Measurements from ENCODE around the gene TMX2. TPM values are rescaled to one million over a fixed set of nuclear protein-coding genes. Genes with fewer than 3 reads are reported as not detected.

TMX2 gene
- total and polyA plus RNA-seq, 10 donors: 36.0 to 57.0 (median 49.1) TPM

DNA sequence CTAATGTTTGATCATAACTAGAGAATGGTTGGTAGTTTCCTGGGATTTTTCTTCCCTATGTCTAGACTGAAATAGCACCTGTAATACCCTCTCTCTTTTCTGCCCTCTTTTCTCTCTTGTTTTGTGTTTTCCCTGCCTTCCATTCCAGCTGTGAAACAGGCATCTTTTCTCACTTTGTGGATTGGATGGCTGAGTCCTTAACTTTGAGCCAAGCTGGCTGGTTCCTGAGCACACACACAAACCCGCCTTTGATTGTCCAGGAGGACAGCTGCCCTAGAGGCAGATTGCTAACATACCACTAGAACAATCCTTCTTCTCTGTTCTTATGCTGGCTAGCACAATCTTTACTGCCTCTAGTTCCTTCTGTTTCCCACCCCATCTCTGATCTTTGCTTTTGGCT is 66.9 kb downstream of the TMX2 start:
- H3K36me3 ChIP-seq: no peaks in the 10 kb centered on the region
- intact Hi-C loops (cut with DNase I; ENCODE audit: low total_unique reads): no loop called here
- H3K4me1 ChIP-seq: peaks cover 49 to 100% (median 85%) of the 10 kb centered on the region in 6 donors
- TF ChIP-seq, protein P1, sequence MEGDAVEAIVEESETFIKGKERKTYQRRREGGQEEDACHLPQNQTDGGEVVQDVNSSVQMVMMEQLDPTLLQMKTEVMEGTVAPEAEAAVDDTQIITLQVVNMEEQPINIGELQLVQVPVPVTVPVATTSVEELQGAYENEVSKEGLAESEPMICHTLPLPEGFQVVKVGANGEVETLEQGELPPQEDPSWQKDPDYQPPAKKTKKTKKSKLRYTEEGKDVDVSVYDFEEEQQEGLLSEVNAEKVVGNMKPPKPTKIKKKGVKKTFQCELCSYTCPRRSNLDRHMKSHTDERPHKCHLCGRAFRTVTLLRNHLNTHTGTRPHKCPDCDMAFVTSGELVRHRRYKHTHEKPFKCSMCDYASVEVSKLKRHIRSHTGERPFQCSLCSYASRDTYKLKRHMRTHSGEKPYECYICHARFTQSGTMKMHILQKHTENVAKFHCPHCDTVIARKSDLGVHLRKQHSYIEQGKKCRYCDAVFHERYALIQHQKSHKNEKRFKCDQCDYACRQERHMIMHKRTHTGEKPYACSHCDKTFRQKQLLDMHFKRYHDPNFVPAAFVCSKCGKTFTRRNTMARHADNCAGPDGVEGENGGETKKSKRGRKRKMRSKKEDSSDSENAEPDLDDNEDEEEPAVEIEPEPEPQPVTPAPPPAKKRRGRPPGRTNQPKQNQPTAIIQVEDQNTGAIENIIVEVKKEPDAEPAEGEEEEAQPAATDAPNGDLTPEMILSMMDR (IDR thresholded peaks at IDR 0.05 in 8 of 11, conservative IDR thresholded peaks at IDR 0.05 in 3 of 11): no peak
- no peak for TF ChIP-seq POLR2A (IDR thresholded peaks at IDR 0.05)
- peak in 1 of 3 donors; percentile 15 for TF ChIP-seq POLR2AphosphoS5 (IDR thresholded peaks at IDR 0.05)
- no peak for DNase-seq
- H3K27ac ChIP-seq: peak overlapping the region; percentile 11 to 90 (median 78)
- H3K4me3 ChIP-seq: no peak overlapping the region
- H3K9me3 ChIP-seq: no peaks in the 10 kb centered on the region
- WGBS, 5 donors: 59 to 88% (median 83%) methylated on average over 1 of the region's 1 CpG
- no peaks in the 10 kb centered on the region for H3K27me3 ChIP-seq (replicated peaks in 1 of 7)

DNA sequence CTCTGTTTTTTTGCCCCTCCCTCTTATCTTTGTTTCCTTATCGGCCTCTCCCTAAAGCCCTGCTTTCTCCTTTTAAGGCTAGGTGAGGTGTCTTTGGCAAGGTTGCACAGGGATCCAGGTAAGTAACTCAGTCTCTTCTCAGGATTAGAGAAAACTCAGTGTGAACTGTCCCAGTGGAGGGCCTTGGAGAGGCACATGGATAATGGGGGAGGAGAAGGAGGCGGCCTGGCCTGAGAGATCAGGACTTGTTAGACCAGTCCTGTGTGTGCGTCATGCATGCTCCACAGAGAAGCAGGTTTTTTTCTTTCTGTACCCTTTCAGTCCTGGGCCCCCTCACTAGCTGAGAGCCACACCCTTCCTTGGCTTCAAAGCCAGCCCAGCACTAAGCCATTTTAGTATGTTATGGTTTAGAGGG is 69.1 kb downstream of the TMX2 start:
- TF ChIP-seq POLR2A (IDR thresholded peaks at IDR 0.05): no peak
- TF ChIP-seq POLR2AphosphoS5 (IDR thresholded peaks at IDR 0.05): peak in 1 of 3 donors; percentile 7
- TF ChIP-seq, protein P1 (IDR thresholded peaks at IDR 0.05 in 8 of 11, conservative IDR thresholded peaks at IDR 0.05 in 3 of 11): no peak
- peak overlapping the region in 7 of 8 donors; percentile 22 to 90 (median 55) for H3K27ac ChIP-seq
- DNase-seq: no peak
- intact Hi-C loops (cut with DNase I; ENCODE audit: low total_unique reads): no loop called here
- no peaks in the 10 kb centered on the region for H3K9me3 ChIP-seq
- H3K36me3 ChIP-seq: no peaks in the 10 kb centered on the region
- WGBS, 5 donors: 69 to 84% (median 79%) methylated on average over 3 of the region's 3 CpGs
- peaks cover 53 to 100% (median 85%) of the 10 kb centered on the region in 6 donors for H3K4me1 ChIP-seq
- H3K27me3 ChIP-seq (replicated peaks in 1 of 7): no peaks in the 10 kb centered on the region
- H3K4me3 ChIP-seq: no peak overlapping the region

DNA sequence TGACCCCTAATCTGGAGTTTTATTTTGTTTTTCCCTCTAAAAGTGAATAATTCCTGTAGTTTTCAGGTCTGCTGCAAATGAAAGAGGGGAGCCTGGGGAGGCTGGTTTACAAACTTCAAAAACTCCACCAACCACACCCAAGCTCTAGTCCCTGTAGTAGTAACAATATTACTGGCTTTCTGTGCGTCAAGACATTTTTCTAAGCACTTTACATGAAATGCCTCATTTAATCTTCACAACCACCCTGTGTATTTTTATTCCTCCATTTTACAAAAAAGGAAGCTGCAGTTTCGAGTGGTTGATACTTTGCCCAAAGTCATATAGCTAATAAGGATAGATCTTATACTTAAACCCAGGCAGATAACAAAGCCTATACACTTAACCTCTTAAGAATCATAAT is 72.7 kb downstream of the TMX2 start:
- no peak for DNase-seq
- intact Hi-C loops (cut with DNase I; ENCODE audit: low total_unique reads): no loop called here
- 45 to 68% (median 52%) methylated on average over 2 of the region's 2 CpGs for WGBS, 5 donors
- Histone ChIP-seq H3K27me3 (replicated peaks in 1 of 7) (no peaks in the 10 kb centered on the region), H3K36me3 (no peaks in the 10 kb centered on the region), H3K27ac (peak overlapping the region in 7 of 8 donors; percentile 2 to 79 (median 58)), H3K4me1 (peaks cover 48 to 100% (median 80%) of the 10 kb centered on the region in 6 donors), H3K9me3 (no peaks in the 10 kb centered on the region), H3K4me3 (no peak overlapping the region)
- no peak for TF ChIP-seq POLR2A (IDR thresholded peaks at IDR 0.05)
- TF ChIP-seq, protein P1 (IDR thresholded peaks at IDR 0.05 in 8 of 11, conservative IDR thresholded peaks at IDR 0.05 in 3 of 11): no peak
- no peak for TF ChIP-seq POLR2AphosphoS5 (IDR thresholded peaks at IDR 0.05)

DNA sequence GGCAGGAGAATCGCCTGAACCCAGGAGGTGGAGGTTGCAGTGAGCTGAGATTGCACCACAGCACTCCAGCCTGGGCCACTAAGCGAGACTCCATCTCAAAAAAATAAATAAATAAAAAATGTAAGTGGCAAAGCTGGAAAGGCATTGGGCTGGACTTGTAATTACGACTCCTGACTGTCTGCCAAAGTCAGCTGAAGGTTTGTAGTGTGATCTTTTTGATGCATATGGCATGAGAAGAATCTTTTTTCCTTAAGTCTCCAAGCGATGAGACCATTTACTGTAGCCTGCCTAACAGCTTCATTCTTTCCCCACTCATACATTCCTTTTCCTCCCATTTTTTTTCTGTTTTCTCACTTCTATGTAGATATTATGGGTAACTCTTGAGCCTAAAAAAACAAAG is 74.0 kb downstream of the TMX2 start:
- DNase-seq: no peak
- Histone ChIP-seq H3K27me3 (replicated peaks in 1 of 7) (no peaks in the 10 kb centered on the region), H3K36me3 (peaks cover 0 to 4% (median 0%) of the 10 kb centered on the region in 6 donors), H3K27ac (peak overlapping the region in 4 of 8 donors; percentile 58 to 79 (median 68)), H3K4me1 (peaks cover 44 to 100% (median 78%) of the 10 kb centered on the region in 6 donors), H3K4me3 (no peak overlapping the region), H3K9me3 (no peaks in the 10 kb centered on the region)
- intact Hi-C loops (cut with DNase I; ENCODE audit: low total_unique reads): no loop called here
- TF ChIP-seq POLR2A (IDR thresholded peaks at IDR 0.05): no peak
- TF ChIP-seq POLR2AphosphoS5 (IDR thresholded peaks at IDR 0.05): no peak
- TF ChIP-seq, protein P1 (IDR thresholded peaks at IDR 0.05 in 8 of 11, conservative IDR thresholded peaks at IDR 0.05 in 3 of 11): no peak
- 80 to 88% (median 83%) methylated on average over 4 of the region's 4 CpGs for WGBS, 5 donors
